Measurements from ENCODE around the gene SRBD1. TPM values are rescaled to one million over a fixed set of nuclear protein-coding genes. Genes with fewer than 3 reads are reported as not detected.

The SRBD1 gene
- polyA plus RNA-seq, 1 donor from 2014 or later = 5.3 TPM

DNA sequence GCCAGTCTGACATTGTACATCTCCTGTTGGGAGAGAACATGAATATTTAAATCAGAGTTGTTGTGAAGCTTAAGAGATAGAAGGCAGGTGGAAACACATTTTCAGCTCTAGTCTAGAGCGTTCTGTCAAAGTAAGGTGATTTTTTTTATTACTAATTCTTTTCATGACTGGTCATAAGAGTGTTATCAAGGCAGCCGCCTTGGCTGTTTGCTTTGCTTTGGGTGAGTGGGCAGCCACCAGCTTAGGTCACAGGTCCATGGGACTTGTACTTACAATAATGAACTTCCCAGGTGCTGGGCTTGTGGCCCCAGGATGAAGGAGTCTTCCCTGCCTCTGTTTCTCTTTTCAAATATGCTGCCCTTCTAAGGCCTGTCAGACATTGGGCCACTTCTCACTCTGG is 256.3 kb downstream of the SRBD1 start:
- no peak overlapping the region for H2AFZ ChIP-seq (ENCODE audit: low read depth, low read length)
- H3K9ac ChIP-seq (ENCODE audit: low read length) = no peak overlapping the region
- H3K36me3 ChIP-seq (ENCODE audit: insufficient read depth, low read length) = no peaks in the 10 kb centered on the region
- no peaks in the 10 kb centered on the region for H3K27me3 ChIP-seq (ENCODE audit: insufficient read depth, low read depth, low read length)
- no peaks in the 10 kb centered on the region for H3K9me3 ChIP-seq (ENCODE audit: low read length)
- no peaks in the 10 kb centered on the region for H4K20me1 ChIP-seq (ENCODE audit: insufficient read depth)
- TF ChIP-seq, protein P1, sequence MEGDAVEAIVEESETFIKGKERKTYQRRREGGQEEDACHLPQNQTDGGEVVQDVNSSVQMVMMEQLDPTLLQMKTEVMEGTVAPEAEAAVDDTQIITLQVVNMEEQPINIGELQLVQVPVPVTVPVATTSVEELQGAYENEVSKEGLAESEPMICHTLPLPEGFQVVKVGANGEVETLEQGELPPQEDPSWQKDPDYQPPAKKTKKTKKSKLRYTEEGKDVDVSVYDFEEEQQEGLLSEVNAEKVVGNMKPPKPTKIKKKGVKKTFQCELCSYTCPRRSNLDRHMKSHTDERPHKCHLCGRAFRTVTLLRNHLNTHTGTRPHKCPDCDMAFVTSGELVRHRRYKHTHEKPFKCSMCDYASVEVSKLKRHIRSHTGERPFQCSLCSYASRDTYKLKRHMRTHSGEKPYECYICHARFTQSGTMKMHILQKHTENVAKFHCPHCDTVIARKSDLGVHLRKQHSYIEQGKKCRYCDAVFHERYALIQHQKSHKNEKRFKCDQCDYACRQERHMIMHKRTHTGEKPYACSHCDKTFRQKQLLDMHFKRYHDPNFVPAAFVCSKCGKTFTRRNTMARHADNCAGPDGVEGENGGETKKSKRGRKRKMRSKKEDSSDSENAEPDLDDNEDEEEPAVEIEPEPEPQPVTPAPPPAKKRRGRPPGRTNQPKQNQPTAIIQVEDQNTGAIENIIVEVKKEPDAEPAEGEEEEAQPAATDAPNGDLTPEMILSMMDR (IDR thresholded peaks at IDR 0.05; ENCODE audit: poor library complexity, severe bottlenecking) = no peak
- TF ChIP-seq TAF1 (IDR thresholded peaks at IDR 0.05; ENCODE audit: low read depth) (no peak), SMC3 (conservative IDR thresholded peaks at IDR 0.05; ENCODE audit: poor library complexity) (no peak), MXI1 (conservative IDR thresholded peaks at IDR 0.05; ENCODE audit: poor library complexity, severe bottlenecking) (no peak), RAD21 (conservative IDR thresholded peaks at IDR 0.05) (no peak), POLR2AphosphoS5 (IDR thresholded peaks at IDR 0.05) (no peak), EP300 (conservative IDR thresholded peaks at IDR 0.05; ENCODE audit: poor library complexity, severe bottlenecking) (no peak), EZH2 (IDR thresholded peaks at IDR 0.05; ENCODE audit: borderline replicate concordance, insufficient read depth, low read length, poor library complexity, severe bottlenecking) (no peak)
- TF ChIP-seq, protein P2, sequence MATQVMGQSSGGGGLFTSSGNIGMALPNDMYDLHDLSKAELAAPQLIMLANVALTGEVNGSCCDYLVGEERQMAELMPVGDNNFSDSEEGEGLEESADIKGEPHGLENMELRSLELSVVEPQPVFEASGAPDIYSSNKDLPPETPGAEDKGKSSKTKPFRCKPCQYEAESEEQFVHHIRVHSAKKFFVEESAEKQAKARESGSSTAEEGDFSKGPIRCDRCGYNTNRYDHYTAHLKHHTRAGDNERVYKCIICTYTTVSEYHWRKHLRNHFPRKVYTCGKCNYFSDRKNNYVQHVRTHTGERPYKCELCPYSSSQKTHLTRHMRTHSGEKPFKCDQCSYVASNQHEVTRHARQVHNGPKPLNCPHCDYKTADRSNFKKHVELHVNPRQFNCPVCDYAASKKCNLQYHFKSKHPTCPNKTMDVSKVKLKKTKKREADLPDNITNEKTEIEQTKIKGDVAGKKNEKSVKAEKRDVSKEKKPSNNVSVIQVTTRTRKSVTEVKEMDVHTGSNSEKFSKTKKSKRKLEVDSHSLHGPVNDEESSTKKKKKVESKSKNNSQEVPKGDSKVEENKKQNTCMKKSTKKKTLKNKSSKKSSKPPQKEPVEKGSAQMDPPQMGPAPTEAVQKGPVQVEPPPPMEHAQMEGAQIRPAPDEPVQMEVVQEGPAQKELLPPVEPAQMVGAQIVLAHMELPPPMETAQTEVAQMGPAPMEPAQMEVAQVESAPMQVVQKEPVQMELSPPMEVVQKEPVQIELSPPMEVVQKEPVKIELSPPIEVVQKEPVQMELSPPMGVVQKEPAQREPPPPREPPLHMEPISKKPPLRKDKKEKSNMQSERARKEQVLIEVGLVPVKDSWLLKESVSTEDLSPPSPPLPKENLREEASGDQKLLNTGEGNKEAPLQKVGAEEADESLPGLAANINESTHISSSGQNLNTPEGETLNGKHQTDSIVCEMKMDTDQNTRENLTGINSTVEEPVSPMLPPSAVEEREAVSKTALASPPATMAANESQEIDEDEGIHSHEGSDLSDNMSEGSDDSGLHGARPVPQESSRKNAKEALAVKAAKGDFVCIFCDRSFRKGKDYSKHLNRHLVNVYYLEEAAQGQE (IDR thresholded peaks at IDR 0.05; ENCODE audit: borderline replicate concordance) = no peak
- no peak overlapping the region for H3K4me2 ChIP-seq (ENCODE audit: low read length)
- no peak overlapping the region for H3K27ac ChIP-seq (ENCODE audit: low read length)
- H3F3A ChIP-seq (ENCODE audit: insufficient read depth, low read length, poor library complexity, severe bottlenecking) = no peaks in the 10 kb centered on the region
- no peak overlapping the region for H3K4me3 ChIP-seq (ENCODE audit: low read length)
- H3K9me2 ChIP-seq (ENCODE audit: insufficient read depth, low read length) = no peaks in the 10 kb centered on the region
- no peaks in the 10 kb centered on the region for H3K79me2 ChIP-seq (replicated peaks; ENCODE audit: insufficient read depth, low read length)

DNA sequence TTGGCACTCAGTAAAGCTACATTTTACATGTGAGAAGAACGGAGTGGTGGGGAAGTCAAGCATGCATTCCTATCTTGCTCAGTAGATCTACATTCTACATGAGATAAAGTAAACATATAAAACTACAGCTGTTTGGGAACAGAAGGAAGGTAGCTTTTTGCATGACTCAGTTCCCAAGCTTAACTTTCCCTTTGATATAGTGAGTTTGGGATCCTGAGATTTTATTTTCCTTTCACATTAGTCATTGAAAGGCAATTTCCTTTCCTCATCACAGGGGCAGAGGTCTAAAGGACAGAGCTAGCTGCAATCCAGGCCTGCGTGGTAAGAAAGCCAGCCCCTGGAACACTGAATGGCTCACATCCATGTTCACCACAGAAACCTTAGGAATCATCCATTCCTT is 257.2 kb downstream of the SRBD1 start:
- Histone ChIP-seq H3K9ac (ENCODE audit: low read length) (no peak overlapping the region), H3K27ac (ENCODE audit: low read length) (no peak overlapping the region), H3K36me3 (ENCODE audit: insufficient read depth, low read length) (no peaks in the 10 kb centered on the region), H3F3A (ENCODE audit: insufficient read depth, low read length, poor library complexity, severe bottlenecking) (no peaks in the 10 kb centered on the region), H3K27me3 (ENCODE audit: insufficient read depth, low read depth, low read length) (no peaks in the 10 kb centered on the region), H3K9me3 (ENCODE audit: low read length) (no peaks in the 10 kb centered on the region), H2AFZ (ENCODE audit: low read depth, low read length) (no peak overlapping the region), H3K79me2 (replicated peaks; ENCODE audit: insufficient read depth, low read length) (no peaks in the 10 kb centered on the region), H3K4me3 (ENCODE audit: low read length) (no peak overlapping the region), H3K4me2 (ENCODE audit: low read length) (no peak overlapping the region), H4K20me1 (ENCODE audit: insufficient read depth) (no peaks in the 10 kb centered on the region), H3K9me2 (ENCODE audit: insufficient read depth, low read length) (no peaks in the 10 kb centered on the region)
- TF ChIP-seq SMC3 (conservative IDR thresholded peaks at IDR 0.05; ENCODE audit: poor library complexity) (no peak), EZH2 (IDR thresholded peaks at IDR 0.05; ENCODE audit: borderline replicate concordance, insufficient read depth, low read length, poor library complexity, severe bottlenecking) (no peak), POLR2AphosphoS5 (IDR thresholded peaks at IDR 0.05) (no peak), TAF1 (IDR thresholded peaks at IDR 0.05; ENCODE audit: low read depth) (no peak), EP300 (conservative IDR thresholded peaks at IDR 0.05; ENCODE audit: poor library complexity, severe bottlenecking) (no peak), MXI1 (conservative IDR thresholded peaks at IDR 0.05; ENCODE audit: poor library complexity, severe bottlenecking) (no peak), RAD21 (conservative IDR thresholded peaks at IDR 0.05) (no peak)
- TF ChIP-seq, protein P2 (IDR thresholded peaks at IDR 0.05; ENCODE audit: borderline replicate concordance) = no peak
- TF ChIP-seq, protein P1 (IDR thresholded peaks at IDR 0.05; ENCODE audit: poor library complexity, severe bottlenecking) = no peak

All from neural cell (in vitro differentiated cells).